ENCODE measurements around the gene NRAS.

DNA sequence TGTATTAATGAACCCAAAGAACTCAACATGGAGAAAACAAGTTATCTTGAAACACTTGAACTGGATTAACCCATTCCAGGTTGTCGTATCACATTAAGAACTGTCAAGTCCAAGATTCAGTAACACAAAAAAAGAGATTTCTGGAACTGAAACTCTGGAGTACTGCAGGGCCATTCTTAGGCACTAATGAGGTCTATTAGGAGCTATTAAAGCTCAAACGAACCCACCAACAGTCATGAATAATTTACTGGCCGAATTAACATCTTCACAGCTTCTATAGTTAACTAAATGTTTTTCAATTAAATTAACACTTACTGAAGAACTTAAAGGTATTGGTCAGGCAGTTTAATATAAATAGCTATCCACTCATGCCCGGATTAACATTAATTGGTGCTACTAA is 36.6 kb upstream of the NRAS start:
- TF ChIP-seq, protein P1, sequence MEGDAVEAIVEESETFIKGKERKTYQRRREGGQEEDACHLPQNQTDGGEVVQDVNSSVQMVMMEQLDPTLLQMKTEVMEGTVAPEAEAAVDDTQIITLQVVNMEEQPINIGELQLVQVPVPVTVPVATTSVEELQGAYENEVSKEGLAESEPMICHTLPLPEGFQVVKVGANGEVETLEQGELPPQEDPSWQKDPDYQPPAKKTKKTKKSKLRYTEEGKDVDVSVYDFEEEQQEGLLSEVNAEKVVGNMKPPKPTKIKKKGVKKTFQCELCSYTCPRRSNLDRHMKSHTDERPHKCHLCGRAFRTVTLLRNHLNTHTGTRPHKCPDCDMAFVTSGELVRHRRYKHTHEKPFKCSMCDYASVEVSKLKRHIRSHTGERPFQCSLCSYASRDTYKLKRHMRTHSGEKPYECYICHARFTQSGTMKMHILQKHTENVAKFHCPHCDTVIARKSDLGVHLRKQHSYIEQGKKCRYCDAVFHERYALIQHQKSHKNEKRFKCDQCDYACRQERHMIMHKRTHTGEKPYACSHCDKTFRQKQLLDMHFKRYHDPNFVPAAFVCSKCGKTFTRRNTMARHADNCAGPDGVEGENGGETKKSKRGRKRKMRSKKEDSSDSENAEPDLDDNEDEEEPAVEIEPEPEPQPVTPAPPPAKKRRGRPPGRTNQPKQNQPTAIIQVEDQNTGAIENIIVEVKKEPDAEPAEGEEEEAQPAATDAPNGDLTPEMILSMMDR (IDR thresholded peaks at IDR 0.05; ENCODE audit: borderline replicate concordance, extremely low read depth, low read length, poor library complexity, severe bottlenecking), result no peak
- TF ChIP-seq EZH2 (IDR thresholded peaks at IDR 0.05; ENCODE audit: borderline replicate concordance, low read depth, low read length, severe bottlenecking), result no peak

All from DND-41 (cell line).